Measurements from ENCODE around the gene ABHD17A.

The ABHD17A gene

GRCh38 chr19:1885398-1886119 lies at the start of gene ABHD17A:
ABHD17A (minus strand) TSS chr19:1885496; CDS start chr19:1881566, 3,930 bp downstream.
- FAIRE-seq (peak; percentile 98), DNase-seq (ENCODE audit: insufficient read length, low spot score) (peak; percentile 99)

GRCh38 chr19:1933942-1934341 lies 48.6 kb upstream of the ABHD17A start:
- no peak for FAIRE-seq
- DNase-seq (ENCODE audit: insufficient read length, low spot score) = no peak

- FAIRE-seq = no peak
- no peak for DNase-seq (ENCODE audit: insufficient read length, low spot score)
These were observed 47.9 kb upstream of the ABHD17A start for GRCh38 chr19:1933244-1933643.

GRCh38 chr19:1932395-1932794 lies 47.1 kb upstream of the ABHD17A start:
- no peak for DNase-seq (ENCODE audit: insufficient read length, low spot score)
- no peak for FAIRE-seq

GRCh38 chr19:1931445-1931844 lies 46.1 kb upstream of the ABHD17A start:
- FAIRE-seq = no peak
- no peak for DNase-seq (ENCODE audit: insufficient read length, low spot score)

- FAIRE-seq (peak; percentile 37), DNase-seq (ENCODE audit: insufficient read length, low spot score) (peak; percentile 91)
These were observed 43.9 kb upstream of the ABHD17A start for GRCh38 chr19:1929021-1929742.

GRCh38 chr19:1925544-1925943 lies 40.2 kb upstream of the ABHD17A start:
- DNase-seq (ENCODE audit: insufficient read length, low spot score) (no peak), FAIRE-seq (no peak)

- FAIRE-seq (no peak), DNase-seq (ENCODE audit: insufficient read length, low spot score) (no peak)
These were observed 39.1 kb upstream of the ABHD17A start for GRCh38 chr19:1924320-1924961.

- FAIRE-seq = peak; percentile 67
- no peak for DNase-seq (ENCODE audit: insufficient read length, low spot score)
These were observed 38.0 kb upstream of the ABHD17A start for GRCh38 chr19:1923319-1923718.

- no peak for DNase-seq (ENCODE audit: insufficient read length, low spot score)
- FAIRE-seq = no peak
These were observed 37.5 kb upstream of the ABHD17A start for GRCh38 chr19:1922803-1923202.

- FAIRE-seq = no peak
- no peak for DNase-seq (ENCODE audit: insufficient read length, low spot score)
These were observed 36.5 kb upstream of the ABHD17A start for GRCh38 chr19:1921825-1922224.

GRCh38 chr19:1921326-1921725 lies 36.0 kb upstream of the ABHD17A start:
- DNase-seq (ENCODE audit: insufficient read length, low spot score) (no peak), FAIRE-seq (no peak)

GRCh38 chr19:1920644-1921043 lies 35.3 kb upstream of the ABHD17A start:
- no peak for FAIRE-seq

GRCh38 chr19:1918975-1919374 lies 33.7 kb upstream of the ABHD17A start:
- no peak for FAIRE-seq
- DNase-seq (ENCODE audit: insufficient read length, low spot score) = no peak

More at GRCh38 chr19:1920644-1921043, 35.3 kb upstream of the ABHD17A start:
- no peak for DNase-seq (ENCODE audit: insufficient read length, low spot score)

GRCh38 chr19:1917926-1918325 lies 32.6 kb upstream of the ABHD17A start:
- DNase-seq (ENCODE audit: insufficient read length, low spot score) (no peak), FAIRE-seq (no peak)

- FAIRE-seq = no peak
- no peak for DNase-seq (ENCODE audit: insufficient read length, low spot score)
These were observed 31.9 kb upstream of the ABHD17A start for GRCh38 chr19:1917146-1917545.

- FAIRE-seq = no peak
These were observed 29.6 kb upstream of the ABHD17A start for GRCh38 chr19:1914826-1915341.

GRCh38 chr19:1913781-1914577 lies 28.7 kb upstream of the ABHD17A start:
- FAIRE-seq = no peak
- DNase-seq (ENCODE audit: insufficient read length, low spot score) = no peak

More at GRCh38 chr19:1914826-1915341, 29.6 kb upstream of the ABHD17A start:
- DNase-seq (ENCODE audit: insufficient read length, low spot score) = no peak

GRCh38 chr19:1912760-1913505 lies 27.6 kb upstream of the ABHD17A start:
- no peak for DNase-seq (ENCODE audit: insufficient read length, low spot score)

GRCh38 chr19:1911995-1912394 lies 26.7 kb upstream of the ABHD17A start:
- FAIRE-seq = no peak
- DNase-seq (ENCODE audit: insufficient read length, low spot score) = no peak

More at GRCh38 chr19:1912760-1913505, 27.6 kb upstream of the ABHD17A start:
- FAIRE-seq = no peak

All from GM19239 (cell line).